ENCODE results near the gene ADCY3.

The ADCY3 gene

DNA sequence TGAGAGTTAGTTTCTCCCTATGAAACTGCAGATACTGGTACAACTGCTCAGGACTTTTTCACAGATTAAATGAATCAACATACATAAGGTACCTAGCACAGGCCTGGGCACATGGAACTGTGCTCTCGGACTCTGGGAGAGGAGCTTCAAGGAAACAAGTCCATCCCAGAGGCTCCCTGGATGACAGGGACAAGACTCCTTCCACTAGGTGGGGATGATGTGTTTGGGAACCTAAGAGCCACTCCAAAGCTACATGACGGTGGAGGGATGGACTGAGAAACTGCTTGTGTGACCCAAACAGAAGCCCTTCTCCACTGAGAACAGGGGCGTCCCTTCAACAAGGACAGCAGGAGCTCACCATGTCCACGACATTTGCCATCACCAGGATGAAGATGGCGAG is 89.7 kb downstream of the ADCY3 start:
- no peak for DNase-seq (ENCODE audit: low read depth)

- no peak for DNase-seq (ENCODE audit: low read depth)
These were observed 91.6 kb downstream of the ADCY3 start for GRCh38 chr2:24828238-24828996.

DNA sequence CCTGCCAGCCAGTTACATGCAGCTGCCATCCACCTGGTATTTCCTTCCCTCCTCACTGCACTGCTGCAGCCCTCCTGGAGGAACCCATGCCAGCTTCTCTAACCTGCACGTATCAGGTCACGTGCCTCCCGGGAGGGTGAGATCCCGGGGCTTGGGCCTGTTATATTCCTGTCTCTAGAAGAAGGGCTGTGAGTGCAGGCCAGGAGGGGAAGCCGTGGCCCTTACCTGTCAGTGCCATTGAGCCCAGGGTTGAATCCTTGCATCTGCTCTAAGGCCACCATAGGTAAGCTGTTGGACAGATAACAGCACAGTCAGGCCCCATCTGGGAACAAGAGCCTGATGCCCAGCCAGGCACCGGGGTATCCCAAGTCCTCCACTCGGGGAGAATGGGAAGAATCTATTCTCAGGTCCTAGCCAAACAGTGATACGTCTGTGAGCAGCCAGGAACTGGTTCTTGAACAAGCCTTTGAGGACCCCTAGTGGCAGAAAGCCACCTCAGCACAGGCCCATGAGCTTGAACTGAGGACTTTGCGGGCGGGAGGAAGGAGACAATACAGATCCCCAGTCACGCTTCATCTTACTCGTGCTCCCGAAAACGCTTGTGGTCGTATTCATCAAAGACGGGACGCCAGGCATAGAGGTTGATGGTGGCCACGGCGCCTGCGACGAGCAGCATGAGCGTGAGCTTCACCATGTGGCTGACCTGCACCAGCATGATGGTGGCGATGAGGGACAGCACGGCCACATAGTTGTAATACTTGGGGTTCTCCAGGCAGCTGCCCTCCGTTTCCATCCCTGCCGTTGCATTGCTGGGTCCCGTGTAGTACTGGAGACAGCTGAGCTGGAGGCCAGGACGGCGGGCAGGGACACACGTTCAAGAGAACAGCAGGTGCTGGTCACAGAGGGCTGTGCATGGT is 92.5 kb downstream of the ADCY3 start:
- DNase-seq (ENCODE audit: low read depth), result peak; percentile 47

DNA sequence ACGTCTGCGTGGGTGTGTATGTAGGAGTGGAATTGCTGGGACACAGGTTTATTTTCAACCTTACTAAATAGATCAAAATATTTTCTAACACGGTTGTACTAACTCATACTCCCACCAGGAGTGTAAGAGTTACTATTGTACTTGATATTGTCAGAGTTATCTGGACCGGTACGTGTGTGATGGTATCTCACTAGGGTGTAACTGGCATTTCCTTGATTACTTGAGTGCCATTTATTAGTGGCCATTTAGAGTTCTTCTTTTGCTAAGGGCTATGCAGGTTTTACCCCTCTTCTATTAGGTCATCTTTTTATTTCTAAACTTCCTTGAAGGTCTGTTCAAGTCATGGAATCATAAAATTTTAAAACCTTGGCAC is 93.3 kb downstream of the ADCY3 start:
- DNase-seq (ENCODE audit: low read depth), result no peak

- no peak for DNase-seq (ENCODE audit: low read depth)
These were observed 93.9 kb downstream of the ADCY3 start for GRCh38 chr2:24825883-24826772.

GRCh38 chr2:24824966-24825882 is 94.8 kb downstream of the ADCY3 start:
- no peak for DNase-seq (ENCODE audit: low read depth)

GRCh38 chr2:24824071-24824588 is 95.9 kb downstream of the ADCY3 start:
- no peak for DNase-seq (ENCODE audit: low read depth)

- no peak for DNase-seq (ENCODE audit: low read depth)
These were observed 97.9 kb downstream of the ADCY3 start for GRCh38 chr2:24822049-24822706.

DNA sequence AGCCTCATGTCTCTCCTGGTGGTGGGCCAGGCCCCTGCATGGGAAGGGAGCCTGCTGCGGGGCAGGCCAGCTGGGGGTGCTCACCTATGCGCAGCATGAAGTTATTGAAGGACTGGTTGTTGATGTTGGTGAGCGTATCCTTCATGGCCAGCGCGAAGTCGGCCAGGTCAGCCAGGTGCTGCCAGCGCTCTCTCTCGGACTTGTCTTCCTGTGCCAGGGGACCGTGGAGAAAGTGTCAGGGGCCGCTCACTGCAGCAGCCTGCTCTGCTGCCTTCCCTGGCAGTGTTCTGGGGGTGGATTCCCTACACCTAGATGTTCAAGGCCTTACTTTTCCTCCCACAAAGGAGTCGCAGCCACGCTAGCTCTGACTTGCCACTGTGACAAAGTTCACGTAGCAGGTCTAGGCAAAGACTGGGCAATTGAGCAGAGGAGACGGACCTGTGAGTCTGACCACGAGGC is 98.6 kb downstream of the ADCY3 start:
- no peak for DNase-seq (ENCODE audit: low read depth)

DNA sequence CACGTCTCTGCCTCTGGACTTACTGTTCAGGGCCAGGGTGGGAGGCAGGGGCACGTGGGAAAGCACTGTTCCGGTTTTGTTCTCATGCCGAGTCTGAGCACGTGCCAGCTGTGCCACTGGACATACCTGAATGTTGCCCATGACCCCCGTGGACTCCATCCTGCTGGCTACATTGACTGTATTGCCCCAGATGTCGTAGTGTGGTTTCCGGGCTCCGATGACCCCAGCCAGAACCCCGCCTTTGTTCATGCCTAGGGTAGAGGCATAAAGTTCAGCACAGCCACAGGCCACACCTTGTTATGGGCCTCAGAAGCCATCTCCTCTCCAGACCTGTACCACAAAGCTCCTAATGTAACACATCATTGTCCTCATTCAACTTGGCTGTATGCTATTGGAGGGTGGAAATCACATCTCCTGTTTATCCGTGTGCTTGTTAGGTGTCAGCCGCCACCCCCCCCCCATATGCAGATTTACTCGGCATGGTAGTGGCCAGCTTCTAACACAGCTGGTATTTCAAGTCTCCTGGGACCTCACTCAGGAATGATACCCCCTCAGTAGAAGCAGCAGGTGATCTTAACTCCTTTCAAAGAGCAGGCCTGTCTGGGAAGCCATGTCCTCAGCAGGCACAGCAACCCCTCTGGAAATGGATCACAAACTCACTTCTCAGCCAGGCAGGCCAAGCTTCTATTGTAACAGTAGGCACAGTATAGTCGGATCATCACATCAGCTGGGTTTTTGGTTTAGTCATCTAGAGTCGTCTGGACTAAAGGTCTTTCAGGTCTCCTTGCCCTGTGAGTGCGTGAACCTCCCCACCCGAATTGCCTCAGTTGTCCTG is 99.2 kb downstream of the ADCY3 start:
- no peak for DNase-seq (ENCODE audit: low read depth)

DNA sequence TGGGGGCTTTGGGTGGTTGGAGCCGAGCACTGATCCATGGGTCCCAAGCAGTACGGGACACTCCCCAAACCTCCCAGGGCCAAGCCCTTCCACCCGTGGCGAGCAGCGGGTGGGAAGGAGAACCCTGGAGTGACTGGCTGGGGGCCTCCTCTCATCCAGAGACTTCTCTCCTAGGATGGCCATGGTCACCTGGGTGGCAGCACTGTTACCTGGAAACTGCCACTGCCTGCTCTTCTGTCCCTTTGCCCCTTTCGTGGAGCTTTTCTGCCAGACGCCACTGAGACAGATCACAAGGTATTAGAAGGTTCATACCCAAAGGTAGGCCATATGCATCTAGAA is 99.9 kb downstream of the ADCY3 start:
- DNase-seq (ENCODE audit: low read depth), result no peak

DNA sequence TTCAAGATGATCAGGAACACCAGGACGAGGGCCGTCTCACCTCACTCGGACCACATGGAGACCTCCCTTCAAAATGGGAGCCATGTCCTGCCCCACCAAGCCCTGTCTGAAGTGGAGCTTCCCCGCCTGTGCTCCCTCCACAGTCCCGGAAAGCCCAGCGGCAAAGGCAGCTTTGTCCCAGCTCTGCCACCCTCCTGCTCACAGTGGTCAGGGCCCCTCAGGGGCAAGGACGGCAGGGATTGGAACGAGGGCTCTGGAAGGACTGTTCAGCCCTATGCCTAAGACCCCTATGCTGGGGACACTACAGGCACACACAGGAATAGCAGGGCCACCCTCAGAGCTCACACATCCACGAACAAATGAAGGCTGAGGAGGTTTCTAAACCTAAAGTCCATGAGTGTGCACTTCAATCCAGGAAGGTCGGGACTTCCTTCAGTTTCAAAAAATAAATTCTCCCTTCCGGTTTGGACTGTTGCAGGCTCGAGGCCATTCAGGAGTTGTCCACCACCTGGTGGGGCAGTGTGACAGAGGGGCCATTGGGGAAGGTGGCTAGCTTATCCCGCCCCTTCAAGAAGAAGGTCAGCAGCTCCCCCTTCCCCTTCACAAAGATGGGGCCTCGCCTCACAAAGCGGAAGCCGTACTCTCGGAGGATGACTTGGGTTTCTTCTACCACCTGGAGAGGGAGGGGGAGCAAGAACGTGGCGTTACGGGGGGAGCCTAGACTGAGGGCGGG is 100.4 kb downstream of the ADCY3 start:
- DNase-seq (ENCODE audit: low read depth), result no peak

- DNase-seq (ENCODE audit: low read depth), result no peak
These were observed 101.3 kb downstream of the ADCY3 start for GRCh38 chr2:24818721-24819167.

- no peak for DNase-seq (ENCODE audit: low read depth)
These were observed 103.2 kb downstream of the ADCY3 start for GRCh38 chr2:24816884-24817283.

DNA sequence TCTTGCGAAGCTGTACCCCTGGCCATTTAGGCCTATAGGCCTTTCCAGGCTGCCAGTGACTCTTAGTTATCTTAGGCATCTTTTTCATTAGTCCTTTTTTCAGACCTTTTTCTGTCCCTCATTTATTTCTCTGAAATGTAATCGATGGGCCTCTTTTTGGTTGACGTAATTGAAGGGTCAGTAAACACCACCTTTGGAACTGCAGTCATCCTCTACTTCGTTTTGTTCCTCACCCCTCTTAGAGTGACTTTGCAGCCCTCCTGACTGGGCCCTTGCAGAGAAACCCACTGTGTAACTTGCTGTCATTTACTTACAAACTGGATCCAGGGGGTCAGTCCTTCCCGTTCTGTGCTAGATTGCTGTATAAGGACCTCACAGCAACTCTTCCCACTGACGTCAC is 103.6 kb downstream of the ADCY3 start:
- no peak for DNase-seq (ENCODE audit: low read depth)

- no peak for DNase-seq (ENCODE audit: low read depth)
These were observed 104.9 kb downstream of the ADCY3 start for GRCh38 chr2:24815171-24815570.

DNA sequence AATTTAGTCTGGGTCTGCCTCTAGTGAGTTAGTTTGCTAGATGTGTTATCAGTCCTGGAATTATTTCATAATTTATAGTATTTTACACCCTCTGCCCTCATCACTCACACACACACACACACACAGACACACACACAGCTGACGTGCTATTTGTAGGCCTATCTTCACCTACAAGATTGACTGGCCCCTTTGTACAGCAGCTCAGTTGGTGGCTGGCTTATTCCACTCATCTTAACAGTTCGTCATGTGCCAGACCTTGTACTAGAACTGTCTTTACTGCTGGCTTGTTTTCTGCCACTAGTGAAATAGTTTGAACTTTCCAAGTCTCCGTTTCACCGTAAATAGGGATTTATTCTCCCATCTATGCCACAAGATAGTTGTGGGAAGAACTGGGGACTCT is 105.5 kb downstream of the ADCY3 start:
- no peak for DNase-seq (ENCODE audit: low read depth)

DNA sequence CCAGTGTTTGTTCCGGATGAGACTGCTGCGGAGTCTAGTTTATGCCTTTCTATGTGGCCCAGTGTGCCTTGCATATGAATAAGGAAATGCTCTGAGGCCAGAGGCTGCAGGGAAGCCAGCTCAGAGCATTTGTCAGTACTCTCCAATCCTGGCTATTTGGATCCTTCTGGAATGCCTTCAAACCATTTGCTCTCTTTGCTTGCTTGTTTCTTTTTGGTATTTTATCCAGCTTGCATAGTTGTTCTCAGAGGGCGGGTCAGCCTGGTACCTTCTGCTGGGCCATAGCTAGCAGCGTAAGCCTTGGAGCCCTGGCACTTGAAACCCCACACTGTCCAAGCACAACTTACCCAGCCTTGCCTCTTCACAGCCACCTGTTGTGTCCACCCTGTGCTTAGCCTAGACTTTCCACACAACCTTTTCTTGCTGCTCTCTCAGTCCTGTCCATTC is 106.3 kb downstream of the ADCY3 start:
- no peak for DNase-seq (ENCODE audit: low read depth)
